SKM-1 treated with dmso at 0.1 percent for 144 hours (cell line): ENCODE measurements around the gene GALNT17.

Experiments
- DNase-seq: peaks from one replicate; lab custom pipeline; 2025; ENCODE audit not compliant: unreplicated experiment; lab: John Stamatoyannopoulos, UW

GALNT17 gene

GRCh38 chr7:71332207-71332606 lies 200.3 kb downstream of the GALNT17 start:
- DNase-seq = no peak

GRCh38 chr7:71334541-71334940 lies 202.6 kb downstream of the GALNT17 start:
- no peak for DNase-seq

- DNase-seq = no peak
Observed at GRCh38 chr7:71338866-71339265, 206.9 kb downstream of the GALNT17 start.

- DNase-seq = no peak
Observed at GRCh38 chr7:71339924-71340323, 208.0 kb downstream of the GALNT17 start.

- no peak for DNase-seq
Observed at GRCh38 chr7:71342202-71342601, 210.3 kb downstream of the GALNT17 start.

- no peak for DNase-seq
Observed at GRCh38 chr7:71343039-71343438, 211.1 kb downstream of the GALNT17 start.

- DNase-seq = no peak
Observed at GRCh38 chr7:71343892-71344291, 211.9 kb downstream of the GALNT17 start.

- DNase-seq = no peak
Observed at GRCh38 chr7:71345117-71345884, 213.4 kb downstream of the GALNT17 start.

GRCh38 chr7:71348821-71349681 lies 217.1 kb downstream of the GALNT17 start:
- no peak for DNase-seq

- no peak for DNase-seq
Observed at GRCh38 chr7:71349682-71350481, 217.9 kb downstream of the GALNT17 start.

GRCh38 chr7:71350680-71351079 lies 218.7 kb downstream of the GALNT17 start:
- DNase-seq = no peak

GRCh38 chr7:71354716-71355115 lies 222.8 kb downstream of the GALNT17 start:
- no peak for DNase-seq

- DNase-seq = no peak
Observed at GRCh38 chr7:71361451-71362032, 229.6 kb downstream of the GALNT17 start.

GRCh38 chr7:71362240-71362639 lies 230.3 kb downstream of the GALNT17 start:
- DNase-seq = no peak

- no peak for DNase-seq
Observed at GRCh38 chr7:71363223-71363622, 231.3 kb downstream of the GALNT17 start.

- no peak for DNase-seq
Observed at GRCh38 chr7:71363627-71364026, 231.7 kb downstream of the GALNT17 start.

- DNase-seq = no peak
Observed at GRCh38 chr7:71364551-71364950, 232.6 kb downstream of the GALNT17 start.

GRCh38 chr7:71372991-71373390 lies 241.0 kb downstream of the GALNT17 start:
- no peak for DNase-seq

- DNase-seq = no peak
Observed at GRCh38 chr7:71377062-71377461, 245.1 kb downstream of the GALNT17 start.

GRCh38 chr7:71377469-71377868 lies 245.5 kb downstream of the GALNT17 start:
- DNase-seq = no peak

GRCh38 chr7:71384094-71384493 lies 252.2 kb downstream of the GALNT17 start:
- no peak for DNase-seq
